PC-3 (cell line): ENCODE results near the gene RAMP1. TPM values are rescaled to one million over a fixed set of nuclear protein-coding genes. Genes with fewer than 3 reads are reported as not detected.

Experiments used
- ATAC-seq: fragments of 200-7000 bp; cut with Tn5 transposase; 2 replicates; pipeline ENCODE4 v1.9.1; 2020; ENCODE audit warnings: mild to moderate bottlenecking, moderate library complexity
- BruUV-seq: library from RNA; stranded (reverse); fragments of 400-500 nt; replicated peaks from 2 replicates; lab custom pipeline; 2021; lab: Mats Ljungman, UMichigan
- CTCF ChIA-PET: fragments of 300-600 bp; sonication (Branson Sonifier 250); formaldehyde crosslinking; loops from one replicate; lab custom pipeline; 2022; ENCODE audit warnings: antibody characterized with exemption; lab: Charles Lee
- POLR2A ChIA-PET: fragments of 300-600 bp; sonication (Branson Sonifier 250); formaldehyde crosslinking; loops from one replicate; lab custom pipeline; 2022; ENCODE audit warnings: antibody characterized with exemption; ENCODE audit not compliant: unreplicated experiment; lab: Charles Lee
- DNase-seq: peaks from one replicate; pipeline ENCODE4 v3.0.0-alpha.2; 2015
- H2AFZ ChIP-seq: fragments of 300-600 bp; sonication (generic); 2 replicates; pipeline ENCODE4 v1.6.0; 2016; ENCODE audit warnings: antibody characterized with exemption, low read length
- H3F3A ChIP-seq: fragments of 300-600 bp; sonication (generic); one replicate; pipeline ENCODE4 v1.6.0; 2017; ENCODE audit warnings: antibody characterized with exemption, low read length, control low read depth, mild to moderate bottlenecking; ENCODE audit not compliant: unreplicated experiment
- H3K27ac ChIP-seq: fragments of 300-600 bp; sonication (generic); 2 replicates; pipeline ENCODE4 v1.5.1; 2016; ENCODE audit warnings: mild to moderate bottlenecking, low read length
- H3K27me3 ChIP-seq: fragments of 300-600 bp; sonication (generic); 2 replicates; pipeline ENCODE4 v1.6.1; 2016; ENCODE audit warnings: low read length, mixed read lengths
- H3K36me3 ChIP-seq: fragments of 300-600 bp; sonication (generic); 2 replicates; pipeline ENCODE4 v1.6.1; 2016; ENCODE audit warnings: low read depth, mixed run types, low read length, mixed read lengths
- H3K4me1 ChIP-seq: fragments of 300-600 bp; sonication (generic); 2 replicates; pipeline ENCODE4 v1.5.1; 2016; ENCODE audit warnings: low read length; ENCODE audit not compliant: insufficient read depth
- H3K4me2 ChIP-seq: fragments of 300-600 bp; sonication (generic); 2 replicates; pipeline ENCODE4 v1.6.0; 2016; ENCODE audit warnings: low read length
- H3K4me3 ChIP-seq: fragments of 300-600 bp; sonication (generic); 2 replicates; pipeline ENCODE4 v1.5.1; 2016; ENCODE audit warnings: mild to moderate bottlenecking, low read length, mixed read lengths
- H3K79me2 ChIP-seq: fragments of 300-600 bp; sonication (generic); 2 replicates; pipeline ENCODE4 v1.6.1; 2017; ENCODE audit warnings: low read length, mixed read lengths
- H3K9ac ChIP-seq: fragments of 300-600 bp; sonication (generic); 2 replicates; pipeline ENCODE4 v1.6.0; 2016; ENCODE audit warnings: mild to moderate bottlenecking, low read length
- H3K9me2 ChIP-seq: fragments of 300-600 bp; sonication (generic); replicated peaks from 2 replicates; pipeline ENCODE4 v1.6.1; 2016; ENCODE audit warnings: mixed run types, low read length, mixed read lengths
- H3K9me3 ChIP-seq: fragments of 300-600 bp; sonication (generic); 2 replicates; pipeline ENCODE4 v1.6.1; 2016; ENCODE audit warnings: low read length, mixed read lengths
- H4K20me1 ChIP-seq: fragments of 300-600 bp; sonication (generic); 2 replicates; pipeline ENCODE4 v1.6.1; 2016; ENCODE audit warnings: low read length, mixed read lengths
- CTCF ChIP-seq: fragments of 300-600 bp; sonication (generic); conservative IDR thresholded peaks from 2 replicates; pipeline ENCODE4 v1.5.1; 2017; ENCODE audit warnings: antibody characterized with exemption, low read depth, mild to moderate bottlenecking, low read length
- EZH2 ChIP-seq: fragments of 300-600 bp; sonication (generic); IDR thresholded peaks from one replicate; pipeline ENCODE4 v1.6.1; 2017; ENCODE audit warnings: antibody characterized with exemption, mild to moderate bottlenecking, low read length; ENCODE audit not compliant: unreplicated experiment
- EZH2phosphoT487 ChIP-seq: fragments of 300-600 bp; sonication (generic); IDR thresholded peaks from 2 replicates; pipeline ENCODE4 v1.6.1; 2018; ENCODE audit warnings: mild to moderate bottlenecking, antibody characterized with exemption, low read length, borderline replicate concordance
- intact Hi-C: fragments of 100-400 bp; cut with micrococcal nuclease; formaldehyde crosslinking; loops from 2 replicates; pipeline ENCODE4 v1.9.0; 2023
- total RNA-seq: library from RNA; depleted of rRNA; stranded (reverse); fragments of >200 nt; gene quantifications from 2 replicates; pipeline ENCODE4 v1.2.3, GENCODE V29; 2014

Gene RAMP1
- total RNA-seq, 1 experiment from 2014 or later, result 210 TPM

- no peaks in the 10 kb centered on the region for H3K9me3 ChIP-seq
- CTCF ChIA-PET, result no interaction called here
- no TSS peak for BruUV-seq
- H3K9me2 ChIP-seq, result no peaks in the 10 kb centered on the region
- H3K4me3 ChIP-seq, result no peak overlapping the region
- H3K36me3 ChIP-seq, result peaks cover 2% of the 10 kb centered on the region; the same call in 1 of the 2 replicates
- no peak for TF ChIP-seq EZH2phosphoT487
- no peak for TF ChIP-seq CTCF
- TF ChIP-seq EZH2, result no peak
- H3K4me2 ChIP-seq, result no peak overlapping the region
- H3F3A ChIP-seq, result no peaks in the 10 kb centered on the region
- H3K27me3 ChIP-seq, result no peaks in the 10 kb centered on the region
- H3K27ac ChIP-seq, result no peak overlapping the region
- POLR2A ChIA-PET, result no interaction called here
- no peak overlapping the region for H3K9ac ChIP-seq
- H3K79me2 ChIP-seq, result no peaks in the 10 kb centered on the region
- DNase-seq (no peak), ATAC-seq (no peak)
- intact Hi-C loops, result no loop called here
- H2AFZ ChIP-seq, result no peak overlapping the region
- no peaks in the 10 kb centered on the region for H4K20me1 ChIP-seq
- no peaks in the 10 kb centered on the region for H3K4me1 ChIP-seq
These were observed 35.6 kb downstream of the RAMP1 start for GRCh38 chr2:237894986-237895543.

GRCh38 chr2:237895544-237896506 is 36.4 kb downstream of the RAMP1 start:
- Histone ChIP-seq H3K9ac (no peak overlapping the region), H3K4me3 (no peak overlapping the region), H3K9me2 (no peaks in the 10 kb centered on the region), H3K9me3 (no peaks in the 10 kb centered on the region), H4K20me1 (no peaks in the 10 kb centered on the region), H3F3A (no peaks in the 10 kb centered on the region), H3K79me2 (no peaks in the 10 kb centered on the region), H3K27ac (no peak overlapping the region), H3K4me1 (no peaks in the 10 kb centered on the region), H3K36me3 (peaks cover 2% of the 10 kb centered on the region; the same call in 1 of the 2 replicates), H3K4me2 (no peak overlapping the region), H3K27me3 (no peaks in the 10 kb centered on the region), H2AFZ (no peak overlapping the region)
- ATAC-seq (no peak), DNase-seq (no peak)
- CTCF ChIA-PET, result no interaction called here
- POLR2A ChIA-PET, result no interaction called here
- intact Hi-C loops, result no loop called here
- no TSS peak for BruUV-seq
- no peak for TF ChIP-seq CTCF
- no peak for TF ChIP-seq EZH2
- TF ChIP-seq EZH2phosphoT487, result no peak
